Measurements from ENCODE around the gene GRIN2C. TPM values are rescaled to one million over a fixed set of nuclear protein-coding genes. Genes with fewer than 3 reads are reported as not detected.

The GRIN2C gene
- total RNA-seq, 1 experiment from 2014 or later, result 5.2 TPM

- Histone ChIP-seq H3K36me3 (ENCODE audit: control insufficient read depth, insufficient read depth, low read length) (no peaks in the 10 kb centered on the region), H3K4me3 (ENCODE audit: low read depth, low read length) (no peak overlapping the region), H3K9me3 (no peaks in the 10 kb centered on the region), H3K27me3 (replicated peaks; ENCODE audit: control insufficient read depth, insufficient read depth, low read length) (no peaks in the 10 kb centered on the region), H3K4me1 (peaks cover 5% of the 10 kb centered on the region; the same call in 1 of the 2 replicates)
- H3K4me3 Mint-ChIP-seq (ENCODE audit: unreplicated experiment), result no peak overlapping the region
- no peak for DNase-seq
- no TSS peak for BruUV-seq (replicated peaks)
- ChIA-PET POLR2A (no interaction called here), CTCF (no interaction called here)
- H3K36me3 Mint-ChIP-seq (ENCODE audit: insufficient read depth, unreplicated experiment), result peaks cover 11% of the 10 kb centered on the region
- H3K4me1 Mint-ChIP-seq (ENCODE audit: low read depth, unreplicated experiment), result no peaks in the 10 kb centered on the region
- no peaks in the 10 kb centered on the region for H3K9me3 Mint-ChIP-seq (ENCODE audit: unreplicated experiment)
- H3K27ac Mint-ChIP-seq (ENCODE audit: unreplicated experiment), result no peak overlapping the region
- no peak for TF ChIP-seq CTCF (IDR thresholded peaks at IDR 0.05; ENCODE audit: insufficient read depth in 1 of 2, low read depth in 1 of 2, low read length in 1 of 2, severe bottlenecking in 1 of 2, unreplicated experiment in 1 of 2)
- intact Hi-C loops (cut with micrococcal nuclease; ENCODE audit: unreplicated experiment), result no loop called here
- H3K27me3 Mint-ChIP-seq (ENCODE audit: insufficient read depth, unreplicated experiment), result no peaks in the 10 kb centered on the region
These were observed 23.5 kb downstream of the GRIN2C start for GRCh38 chr17:74836191-74836590.

GRCh38 chr17:74833501-74834377, 25.9 kb downstream of the GRIN2C start:
- Histone ChIP-seq H3K9me3 (no peaks in the 10 kb centered on the region), H3K4me3 (ENCODE audit: low read depth, low read length) (no peak overlapping the region), H3K4me1 (peaks cover 5% of the 10 kb centered on the region; the same call in 1 of the 2 replicates), H3K36me3 (ENCODE audit: control insufficient read depth, insufficient read depth, low read length) (no peaks in the 10 kb centered on the region), H3K27me3 (replicated peaks; ENCODE audit: control insufficient read depth, insufficient read depth, low read length) (no peaks in the 10 kb centered on the region)
- CTCF ChIA-PET, result interaction anchor here (0.7 kb wide), 1 partner anchor 48 kb away, joined by 3 read pairs; no protein-coding TSS in a partner anchor
- POLR2A ChIA-PET, result interaction anchor here (0.8 kb wide), 1 partner anchor 179 kb away, joined by 4 read pairs; the partner anchor contains the start of gene MRPL58
- Mint-ChIP-seq H3K4me1 (ENCODE audit: low read depth, unreplicated experiment) (no peaks in the 10 kb centered on the region), H3K27ac (ENCODE audit: unreplicated experiment) (no peak overlapping the region), H3K9me3 (ENCODE audit: unreplicated experiment) (no peaks in the 10 kb centered on the region), H3K27me3 (ENCODE audit: insufficient read depth, unreplicated experiment) (no peaks in the 10 kb centered on the region), H3K36me3 (ENCODE audit: insufficient read depth, unreplicated experiment) (peaks cover 5% of the 10 kb centered on the region), H3K4me3 (ENCODE audit: unreplicated experiment) (no peak overlapping the region)
- BruUV-seq (replicated peaks), result no TSS peak
- TF ChIP-seq CTCF (IDR thresholded peaks at IDR 0.05; ENCODE audit: insufficient read depth in 1 of 2, low read depth in 1 of 2, low read length in 1 of 2, severe bottlenecking in 1 of 2, unreplicated experiment in 1 of 2), result no peak
- DNase-seq, result no peak
- intact Hi-C loops (cut with micrococcal nuclease; ENCODE audit: unreplicated experiment), result no loop called here

GRCh38 chr17:74832421-74832820, 27.3 kb downstream of the GRIN2C start:
- CTCF ChIA-PET, result interaction anchor here (0.6 kb wide), 1 partner anchor 30 kb away, joined by 4 read pairs; no protein-coding TSS in a partner anchor
- no peak for TF ChIP-seq CTCF (IDR thresholded peaks at IDR 0.05; ENCODE audit: insufficient read depth in 1 of 2, low read depth in 1 of 2, low read length in 1 of 2, severe bottlenecking in 1 of 2, unreplicated experiment in 1 of 2)
- Histone ChIP-seq H3K9me3 (no peaks in the 10 kb centered on the region), H3K4me1 (peaks cover 5% of the 10 kb centered on the region; the same call in 1 of the 2 replicates), H3K27me3 (replicated peaks; ENCODE audit: control insufficient read depth, insufficient read depth, low read length) (no peaks in the 10 kb centered on the region), H3K4me3 (ENCODE audit: low read depth, low read length) (no peak overlapping the region), H3K36me3 (ENCODE audit: control insufficient read depth, insufficient read depth, low read length) (no peaks in the 10 kb centered on the region)
- H3K36me3 Mint-ChIP-seq (ENCODE audit: insufficient read depth, unreplicated experiment), result peaks cover 5% of the 10 kb centered on the region
- no peak overlapping the region for H3K27ac Mint-ChIP-seq (ENCODE audit: unreplicated experiment)
- no TSS peak for BruUV-seq (replicated peaks)
- POLR2A ChIA-PET, result interaction anchor here (0.6 kb wide), 1 partner anchor 86 kb away, joined by 4 read pairs; no protein-coding TSS in a partner anchor
- intact Hi-C loops (cut with micrococcal nuclease; ENCODE audit: unreplicated experiment), result no loop called here
- H3K9me3 Mint-ChIP-seq (ENCODE audit: unreplicated experiment), result no peaks in the 10 kb centered on the region
- H3K4me1 Mint-ChIP-seq (ENCODE audit: low read depth, unreplicated experiment), result no peaks in the 10 kb centered on the region
- DNase-seq, result no peak
- no peak overlapping the region for H3K4me3 Mint-ChIP-seq (ENCODE audit: unreplicated experiment)
- no peaks in the 10 kb centered on the region for H3K27me3 Mint-ChIP-seq (ENCODE audit: insufficient read depth, unreplicated experiment)

All from Caco-2 (cell line).